Lung (tissue), 12 donors: ENCODE data around the gene CAPN9. TPM values are rescaled to one million over a fixed set of nuclear protein-coding genes. Genes with fewer than 3 reads are reported as not detected.
"Not testable (repeated sequence)": the region's sequence is repeated elsewhere in the genome, so short reads cannot be mapped to it uniquely, and the experiment has no call there.

Experiments
- ATAC-seq: fragments of 200-7000 bp; cut with Tn5 transposase; one replicate; pipeline ENCODE4 v1.9.1; 2020; ENCODE audit warnings: moderate number of reproducible peaks; ENCODE audit not compliant: insufficient read depth, low FRiP score
- DNase-seq, 3 donors: peaks; one replicate each; pipeline ENCODE4 v3.0.0-alpha.2; 2013 to 2017
- H3K27ac ChIP-seq, 2 donors: one replicate each; pipeline ENCODE4 v1.5.1; 2013; ENCODE audit warnings: mild to moderate bottlenecking in 2 of 2, moderate library complexity in 2 of 2, control low read depth in 1 of 2, inconsistent platforms in 1 of 2, low read depth in 1 of 2, low read length in 1 of 2
- H3K27me3 ChIP-seq, 3 donors: one replicate each; pipeline ENCODE4 v1.5.1; 2013; ENCODE audit warnings: low read length in 2 of 3; ENCODE audit not compliant: control insufficient read depth in 3 of 3, insufficient read depth in 3 of 3
- H3K36me3 ChIP-seq, 4 donors: one replicate each; pipeline ENCODE4 v1.5.1; 2013; ENCODE audit warnings: low read length in 4 of 4, mild to moderate bottlenecking in 1 of 4, moderate library complexity in 1 of 4; ENCODE audit not compliant: control insufficient read depth in 4 of 4, insufficient read depth in 4 of 4
- H3K4me1 ChIP-seq, 5 donors: one replicate each; pipeline ENCODE4 v1.5.1; 2013; ENCODE audit warnings: low read length in 5 of 5, mild to moderate bottlenecking in 2 of 5, moderate library complexity in 1 of 5; ENCODE audit not compliant: control insufficient read depth in 5 of 5, insufficient read depth in 5 of 5
- H3K4me3 ChIP-seq: one replicate; pipeline ENCODE4 v1.5.1; 2013; ENCODE audit warnings: mild to moderate bottlenecking, control low read depth, moderate library complexity
- H3K9ac ChIP-seq, 2 donors: one replicate each; pipeline ENCODE4 v1.5.1; 2013; ENCODE audit warnings: low read length in 2 of 2, control low read depth in 1 of 2; ENCODE audit not compliant: insufficient read depth in 1 of 2
- H3K9me3 ChIP-seq, 4 donors: one replicate each; pipeline ENCODE4 v1.5.1; 2013; ENCODE audit warnings: low read length in 3 of 4, mild to moderate bottlenecking in 1 of 4, moderate library complexity in 1 of 4; ENCODE audit not compliant: control insufficient read depth in 4 of 4, insufficient read depth in 3 of 4
- CTCF ChIP-seq: IDR thresholded peaks from 2 replicates; pipeline ENCODE4 v1.5.1; 2012; ENCODE audit warnings: mild to moderate bottlenecking; ENCODE audit errors: control extremely low read depth, extremely low read depth
- WGBS, 2 donors: extraction: QIAGEN DNeasy Blood & Tissue Kit; methylation state at CpG; one replicate each; pipeline ENCODE4 v1.1.7; 2013; 5-methylcytosine and 5-hydroxymethylcytosine counted together
- polyA plus RNA-seq, 2 donors: library from polyadenylated mRNA; stranded (reverse); fragments of 200-250 nt; gene quantifications; one replicate each; pipeline ENCODE4 v1.2.1, GENCODE V29; 2013
- total RNA-seq, 2 donors: library from RNA; depleted of rRNA in 1 of 2; stranded (reverse); fragments of >200 nt in 1 of 2; gene quantifications; one replicate each; pipeline ENCODE4 v1.2.1, GENCODE V29; 2014 to 2021
- donor health status: control.
- donor health status: control.
- donor health status: Bipolar disorder and iron deficiency.
- donor health status: healthy.
- donor health status: DM: yes; HTN: yes; CAD: no.

CAPN9 gene
- total and polyA plus RNA-seq, 4 donors = 2.2 to 13.2 (median 7.6) TPM

GRCh38 chr1:230717251-230717650 is 29.9 kb upstream of the CAPN9 start:
- Histone ChIP-seq H3K4me3 (no peak overlapping the region), H3K9me3 (peaks cover 0 to 1% (median 0%) of the 10 kb centered on the region in 4 donors), H3K4me1 (peaks cover 0 to 12% (median 3%) of the 10 kb centered on the region in 5 donors), H3K36me3 (no peaks in the 10 kb centered on the region), H3K9ac (no peak overlapping the region), H3K27me3 (no peaks in the 10 kb centered on the region), H3K27ac (no peak overlapping the region)
- WGBS, 2 donors = 78 to 79% methylated on average over 1 of the region's 1 CpG
- DNase-seq (no peak), ATAC-seq (no peak)
- no peak for TF ChIP-seq CTCF

- H3K4me1 ChIP-seq, H3K36me3 ChIP-seq, H3K9me3 ChIP-seq, H3K27me3 ChIP-seq, H3K27ac ChIP-seq, ATAC-seq, DNase-seq, H3K4me3 ChIP-seq, H3K9ac ChIP-seq: not testable (repeated sequence)
- WGBS, 2 donors = 88 to 96% methylated on average over 3 of the region's 3 CpGs
Measured at GRCh38 chr1:230721849-230722522, 25.2 kb upstream of the CAPN9 start.

DNA sequence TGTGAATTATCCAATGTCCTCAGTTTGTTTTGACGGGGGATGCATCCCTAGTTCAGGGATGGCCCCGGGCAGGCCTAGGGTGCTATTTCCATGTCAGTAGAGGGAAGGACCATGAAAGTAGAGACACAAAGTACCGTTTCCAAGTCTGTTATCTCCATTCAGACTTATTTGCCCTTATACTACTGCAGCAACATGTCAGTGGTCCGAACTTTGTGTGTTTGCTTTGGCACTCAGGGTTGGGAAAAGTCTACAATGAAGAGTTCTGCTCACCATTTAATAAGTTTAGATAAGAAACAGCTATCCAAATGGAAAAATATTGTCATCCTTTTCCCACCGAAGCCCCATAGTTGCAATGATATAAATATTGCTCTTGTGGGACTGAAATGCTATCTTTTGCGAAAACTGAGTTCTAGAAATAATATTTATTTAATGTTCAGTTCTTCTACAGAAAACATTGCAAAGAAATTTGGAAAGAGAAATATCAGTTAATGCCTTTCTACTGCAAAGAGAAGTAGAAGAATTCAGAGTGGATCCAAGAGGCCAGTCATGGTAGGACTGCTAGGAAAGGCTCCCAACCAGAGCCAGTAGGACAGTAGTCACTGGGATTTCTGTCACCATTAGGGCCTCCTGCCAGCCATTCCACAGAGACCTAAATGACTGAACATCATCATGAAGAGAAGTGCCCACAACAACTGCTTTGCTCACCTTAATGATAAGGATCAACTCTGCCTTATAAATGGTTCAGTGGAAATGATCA is 21.8 kb upstream of the CAPN9 start:
- Histone ChIP-seq H3K27me3 (no peaks in the 10 kb centered on the region), H3K4me3 (no peak overlapping the region), H3K27ac (peak overlapping the region in 1 of 2 donors; percentile 23), H3K4me1 (no peaks in the 10 kb centered on the region), H3K9ac (no peak overlapping the region), H3K36me3 (no peaks in the 10 kb centered on the region), H3K9me3 (peaks cover 0 to 3% (median 0%) of the 10 kb centered on the region in 4 donors)
- no peak for DNase-seq
- no peak for TF ChIP-seq CTCF
- WGBS, 2 donors = 71 to 84% methylated on average over 6 of the region's 6 CpGs
- no peak for ATAC-seq

DNA sequence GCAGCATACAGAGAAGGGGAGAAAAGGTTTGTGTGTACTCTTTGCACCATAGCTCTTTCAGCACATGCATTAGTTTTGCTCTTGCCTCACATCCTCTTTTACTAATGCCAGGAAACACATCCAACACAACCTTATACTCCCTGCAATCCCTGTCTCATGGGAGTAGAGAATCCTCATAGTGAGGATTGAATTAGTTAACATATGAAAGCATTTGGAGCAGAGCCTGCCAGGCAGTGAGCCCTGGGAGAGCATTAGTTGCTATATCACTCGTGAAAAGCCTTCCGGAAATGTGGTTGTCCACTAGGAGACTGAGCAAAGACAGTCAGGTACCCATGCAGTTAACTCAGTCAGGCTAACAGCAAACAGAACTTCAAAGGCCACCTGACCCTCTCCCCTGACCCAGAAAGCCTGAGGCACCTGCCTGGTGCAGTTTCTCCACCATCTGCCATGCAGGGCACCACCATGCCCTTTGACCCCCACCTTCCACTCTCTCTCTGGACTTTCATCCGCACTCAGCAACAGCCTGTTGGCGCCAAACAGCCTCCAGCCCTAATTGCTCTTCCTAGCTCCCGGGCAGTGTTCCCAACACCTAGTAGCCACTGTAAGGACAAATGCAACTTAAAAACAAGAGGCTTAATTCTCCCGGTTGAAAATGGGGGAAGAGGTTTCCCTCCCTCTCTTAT is 18.3 kb upstream of the CAPN9 start:
- H3K4me1 ChIP-seq = peaks cover 0 to 5% (median 0%) of the 10 kb centered on the region in 5 donors
- 57 to 74% methylated on average over 6 of the region's 6 CpGs for WGBS, 2 donors
- H3K27me3 ChIP-seq = no peaks in the 10 kb centered on the region
- no peak overlapping the region for H3K9ac ChIP-seq
- H3K36me3 ChIP-seq = no peaks in the 10 kb centered on the region
- ATAC-seq (no peak), DNase-seq (peak in 2 of 3 donors; percentile 17 to 18)
- no peak for TF ChIP-seq CTCF
- no peak overlapping the region for H3K27ac ChIP-seq
- H3K4me3 ChIP-seq = no peak overlapping the region
- H3K9me3 ChIP-seq = no peaks in the 10 kb centered on the region
